AML-193 (cell line): Measurements from ENCODE around the gene CDYL2.
"Not testable (repeated sequence)": the region's sequence is repeated elsewhere in the genome, so short reads cannot be mapped to it uniquely, and the experiment has no call there.

ENCODE experiments used
- DNase-seq, 2 experiments: peaks; one replicate each; lab custom pipeline; 2025; lab: John Stamatoyannopoulos, UW

The CDYL2 gene, protein sequence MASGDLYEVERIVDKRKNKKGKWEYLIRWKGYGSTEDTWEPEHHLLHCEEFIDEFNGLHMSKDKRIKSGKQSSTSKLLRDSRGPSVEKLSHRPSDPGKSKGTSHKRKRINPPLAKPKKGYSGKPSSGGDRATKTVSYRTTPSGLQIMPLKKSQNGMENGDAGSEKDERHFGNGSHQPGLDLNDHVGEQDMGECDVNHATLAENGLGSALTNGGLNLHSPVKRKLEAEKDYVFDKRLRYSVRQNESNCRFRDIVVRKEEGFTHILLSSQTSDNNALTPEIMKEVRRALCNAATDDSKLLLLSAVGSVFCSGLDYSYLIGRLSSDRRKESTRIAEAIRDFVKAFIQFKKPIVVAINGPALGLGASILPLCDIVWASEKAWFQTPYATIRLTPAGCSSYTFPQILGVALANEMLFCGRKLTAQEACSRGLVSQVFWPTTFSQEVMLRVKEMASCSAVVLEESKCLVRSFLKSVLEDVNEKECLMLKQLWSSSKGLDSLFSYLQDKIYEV

GRCh38 chr16:80804526-80805383 is at the start of gene CDYL2:
Gene CDYL2 (minus strand): TSS chr16:80804598. CDS start chr16:80804173, 425 bp downstream.
- no peak for DNase-seq

DNA sequence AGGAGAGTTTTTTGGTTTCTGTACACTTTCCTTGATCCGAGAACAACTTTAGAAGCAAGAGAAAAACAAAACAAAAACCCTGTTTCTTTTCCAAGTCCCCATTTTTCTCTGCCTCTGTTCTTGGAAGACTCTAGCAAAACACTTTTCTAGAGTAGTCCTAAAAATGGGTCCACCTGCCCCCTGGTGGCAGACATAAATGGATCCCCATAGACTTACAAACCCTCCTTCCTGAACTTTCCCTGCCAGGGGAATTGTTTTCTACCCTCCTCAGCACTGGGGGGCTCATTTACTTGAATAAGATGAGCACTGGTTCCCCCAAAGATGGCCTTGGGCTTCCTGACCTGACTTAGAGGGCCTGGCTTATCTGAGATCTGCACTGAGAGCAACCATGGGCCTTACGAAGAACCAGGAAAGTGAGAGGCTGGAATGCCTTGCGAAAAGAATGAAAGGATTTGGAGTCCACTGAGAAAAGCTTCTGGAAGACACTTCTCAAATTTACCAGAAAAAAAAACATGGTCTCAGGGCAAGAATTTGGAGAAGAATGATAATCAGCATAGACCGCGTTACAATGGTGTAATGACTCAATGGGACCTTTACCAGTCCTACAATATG is 48.0 kb upstream of the CDYL2 start:
- DNase-seq, result peak; percentile 4 to 13

- DNase-seq, result no peak
Observed at GRCh38 chr16:80851831-80852230, 47.4 kb upstream of the CDYL2 start.

- DNase-seq, result no peak
Observed at GRCh38 chr16:80850757-80851156, 46.4 kb upstream of the CDYL2 start.

- no peak for DNase-seq
Observed at GRCh38 chr16:80848862-80849261, 44.5 kb upstream of the CDYL2 start.

DNA sequence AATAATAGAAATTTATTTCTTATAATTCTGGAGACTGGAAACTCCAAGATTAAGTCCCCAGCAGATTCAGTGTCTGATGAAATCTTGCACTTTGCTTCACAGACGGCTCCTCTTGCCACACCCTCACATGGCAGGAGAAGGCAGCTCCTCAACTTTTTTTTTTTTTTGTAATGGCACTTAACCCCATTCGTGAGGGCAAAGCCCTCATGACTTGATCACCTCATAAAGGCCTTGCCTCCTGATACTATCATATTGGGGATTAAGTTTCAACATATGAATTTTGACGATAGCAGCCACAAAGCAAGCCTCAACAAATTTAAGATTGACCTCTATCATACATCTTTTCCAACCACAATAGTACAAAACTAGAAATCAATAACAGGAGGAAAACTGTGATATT is 42.3 kb upstream of the CDYL2 start:
- no peak for DNase-seq

DNA sequence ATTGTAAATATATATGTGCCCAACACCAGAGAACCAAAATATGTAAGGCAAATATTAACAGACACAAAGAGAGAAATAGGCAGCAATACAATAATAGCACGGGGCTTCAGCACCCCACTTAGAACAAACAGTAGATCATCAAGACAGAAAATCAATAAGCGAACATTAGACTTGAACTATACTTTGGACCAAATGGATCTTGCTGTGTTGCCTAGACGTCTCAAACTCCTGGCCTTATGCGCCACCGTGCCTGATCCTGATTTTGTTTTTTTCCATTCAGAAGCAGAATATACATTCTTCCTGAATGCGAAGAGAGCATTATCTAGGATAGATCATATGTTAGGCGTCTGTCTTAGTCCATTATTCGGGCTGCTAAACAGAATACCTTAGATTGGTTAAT is 41.9 kb upstream of the CDYL2 start:
- DNase-seq, result no peak

DNA sequence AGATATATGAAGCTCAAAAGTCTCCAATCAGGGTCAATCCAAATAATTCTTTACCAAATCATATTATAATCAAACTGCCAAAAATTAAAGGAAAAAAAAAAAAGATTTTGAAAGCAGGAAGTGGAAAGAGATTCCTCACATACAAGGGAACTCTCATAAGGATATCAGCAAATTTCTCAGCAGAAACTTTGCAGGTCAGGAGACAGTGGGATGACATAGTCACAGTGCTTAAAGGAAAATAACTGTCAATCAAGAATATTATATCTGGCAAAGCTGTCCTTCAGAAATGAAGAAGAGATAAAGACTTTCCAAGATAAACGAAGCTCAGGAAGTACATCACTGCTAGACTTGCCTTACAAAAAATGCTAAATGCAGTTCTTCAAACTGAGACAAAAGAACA is 40.0 kb upstream of the CDYL2 start:
- no peak for DNase-seq

- no peak for DNase-seq
Observed at GRCh38 chr16:80841231-80841630, 36.8 kb upstream of the CDYL2 start.

DNA sequence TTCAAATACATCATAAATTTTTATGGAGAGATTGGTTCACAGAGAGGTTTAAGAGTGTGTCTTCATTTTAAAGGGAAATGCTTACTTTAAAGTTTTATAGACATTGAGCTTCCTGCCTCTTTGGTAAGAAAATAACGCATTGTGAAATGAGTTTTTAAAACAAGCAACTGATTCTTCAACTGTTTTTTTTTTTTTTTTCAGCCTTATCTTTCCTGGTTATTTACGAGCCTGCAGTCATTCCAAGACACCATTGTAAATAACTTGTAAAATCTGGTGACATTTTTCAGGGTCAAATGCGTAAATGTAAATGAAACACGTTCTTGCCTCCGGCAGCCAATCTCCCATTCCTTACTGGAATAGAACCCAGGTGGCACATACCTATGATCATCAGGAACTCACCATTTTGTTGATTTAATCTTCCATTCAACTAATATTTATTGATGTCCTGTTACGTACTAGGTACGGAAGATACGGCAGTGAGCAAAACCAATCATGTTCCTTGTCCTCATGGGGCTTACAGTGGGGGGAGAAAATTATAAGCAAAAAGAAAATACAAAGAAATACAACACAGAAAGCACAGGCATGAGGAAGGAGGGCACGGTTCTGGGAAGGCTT is 33.2 kb upstream of the CDYL2 start:
- DNase-seq, result no peak

- no peak for DNase-seq
Observed at GRCh38 chr16:80836846-80837245, 32.4 kb upstream of the CDYL2 start.

GRCh38 chr16:80836202-80836601 is 31.8 kb upstream of the CDYL2 start:
- DNase-seq, result no peak

DNA sequence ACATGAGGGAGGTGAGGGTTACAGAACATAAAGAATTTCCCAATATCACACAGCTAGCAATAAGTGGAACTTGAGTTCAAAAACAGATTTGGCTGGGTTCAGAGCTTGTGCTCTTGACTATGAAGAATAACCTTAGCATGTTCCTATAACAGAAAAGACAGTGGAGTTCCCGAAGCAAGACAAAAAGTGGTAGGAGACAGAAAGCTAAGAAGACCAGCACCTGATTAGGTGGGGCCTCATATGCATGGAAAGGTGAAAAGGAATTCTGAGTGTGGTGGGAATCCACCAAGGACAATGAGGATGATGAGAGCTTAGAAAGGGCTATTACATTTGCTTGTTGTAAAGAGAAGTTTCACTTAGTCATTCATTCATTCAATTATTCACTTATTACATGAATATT is 26.6 kb upstream of the CDYL2 start:
- no peak for DNase-seq

GRCh38 chr16:80828495-80828894 is 24.1 kb upstream of the CDYL2 start:
- DNase-seq, result no peak

- no peak for DNase-seq
Observed at GRCh38 chr16:80827007-80827406, 22.6 kb upstream of the CDYL2 start.

DNA sequence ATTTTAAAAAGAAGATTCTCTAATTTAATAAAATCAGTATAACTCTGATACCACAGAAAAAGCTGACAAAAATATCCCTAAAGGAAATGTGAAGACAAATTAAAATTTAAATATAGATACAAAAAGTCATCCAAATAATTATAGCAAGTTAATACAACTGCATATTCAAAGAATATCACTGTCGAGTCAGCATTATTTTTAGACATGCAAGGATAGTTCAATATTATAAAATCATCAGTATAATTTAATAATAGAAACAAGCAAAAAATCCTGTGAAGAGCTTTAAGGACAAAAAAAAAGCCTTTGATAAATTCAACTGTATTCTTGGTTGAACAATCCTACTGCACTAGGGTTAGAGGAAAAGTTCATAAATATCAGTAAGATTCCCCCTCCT is 21.0 kb upstream of the CDYL2 start:
- DNase-seq, result no peak

DNA sequence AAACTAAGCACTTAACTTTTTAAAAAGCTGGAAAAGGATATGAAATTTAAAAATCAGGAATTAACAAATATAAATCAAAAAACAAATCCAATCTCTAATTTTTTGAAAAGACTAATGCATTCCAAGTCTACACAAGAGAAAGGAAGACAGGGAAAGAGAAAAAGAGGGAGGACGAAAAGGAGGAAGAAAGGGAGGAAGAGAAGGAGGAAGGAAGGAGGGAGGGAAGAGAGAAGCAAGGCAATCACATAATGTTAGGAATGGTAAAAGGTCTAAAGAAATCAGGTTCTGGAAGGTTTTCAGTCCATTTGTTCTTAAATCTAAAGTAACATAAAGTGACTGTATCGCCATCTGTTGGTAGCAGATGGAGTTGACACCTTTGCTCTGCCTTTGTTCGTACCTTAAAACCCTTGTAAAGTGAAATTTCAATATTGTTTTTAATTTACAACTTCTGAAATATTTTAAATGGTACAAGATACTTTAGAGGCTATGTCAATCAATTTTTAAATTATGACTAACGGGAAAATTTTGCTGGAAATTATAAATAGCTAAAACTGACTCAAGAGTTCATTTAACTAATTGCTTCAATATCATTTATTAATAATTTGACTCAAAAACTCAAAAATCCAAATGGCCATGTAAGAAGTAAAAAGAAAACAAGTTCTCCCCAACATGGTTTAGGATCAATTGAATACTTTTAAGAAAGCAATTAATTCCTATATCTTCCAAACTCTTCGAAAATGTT is 20.4 kb upstream of the CDYL2 start:
- peak; percentile 25 to 49 for DNase-seq

- no peak for DNase-seq
Observed at GRCh38 chr16:80819988-80820387, 15.6 kb upstream of the CDYL2 start.

DNA sequence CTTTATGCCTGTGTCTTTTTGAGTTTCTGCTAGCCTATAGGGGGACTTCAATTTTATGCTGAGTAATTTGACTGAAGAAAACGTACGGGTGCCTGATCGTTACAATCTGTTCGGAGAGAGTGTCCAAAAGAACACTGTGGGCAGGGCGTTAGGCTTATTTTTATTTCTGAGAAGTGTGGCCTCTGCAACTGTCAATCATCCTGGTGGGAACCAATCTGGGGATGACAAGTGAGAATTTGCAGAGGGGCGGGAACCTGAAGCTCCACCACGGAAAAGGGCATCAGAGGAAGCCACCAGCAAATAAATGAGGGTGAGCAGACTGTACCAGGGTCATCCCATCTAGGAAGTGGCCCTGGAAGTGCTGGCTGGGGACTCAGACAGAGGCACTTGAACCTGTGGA is 12.0 kb upstream of the CDYL2 start:
- no peak for DNase-seq

DNA sequence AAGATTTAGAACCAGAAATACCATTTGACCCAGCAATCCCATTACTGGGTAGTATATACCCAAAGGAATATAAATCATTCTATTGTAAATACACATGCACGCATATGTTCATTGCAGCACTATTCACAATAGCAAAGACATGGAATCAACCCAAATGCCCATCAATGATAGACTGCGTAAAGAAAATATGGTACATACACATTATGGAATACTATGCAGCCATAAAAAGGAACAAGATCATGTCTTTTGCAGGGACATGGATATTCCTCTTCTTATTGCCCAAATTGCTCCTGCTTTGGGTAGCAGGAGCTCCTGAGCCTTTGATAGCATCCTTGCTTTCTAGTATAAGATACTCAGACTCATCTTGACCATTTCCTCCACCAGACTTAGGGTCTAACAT is 10.9 kb upstream of the CDYL2 start:
- DNase-seq, result not testable (repeated sequence)

DNA sequence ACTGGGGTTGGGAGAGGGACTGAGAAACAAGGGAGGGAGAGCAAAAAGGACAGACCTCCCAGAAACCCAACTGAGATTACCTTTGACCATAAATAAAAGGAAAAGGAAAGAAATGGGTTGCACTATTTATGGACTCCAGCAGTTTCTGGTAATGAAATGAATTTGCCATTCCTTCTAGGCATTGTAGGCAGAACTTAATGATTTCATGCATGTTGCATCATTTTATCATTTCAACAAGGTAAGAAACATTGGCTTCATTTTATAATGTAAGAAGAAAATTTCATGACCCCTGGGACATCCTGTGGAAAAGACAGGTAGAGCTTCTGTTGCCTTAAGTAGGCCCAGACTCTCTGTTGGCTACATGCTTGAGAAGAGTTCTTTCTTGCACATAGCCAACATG is 8.2 kb upstream of the CDYL2 start:
- DNase-seq, result no peak
